ENCODE data around the gene PTGES3.
"Not testable (repeated sequence)": the region's sequence is repeated elsewhere in the genome, so short reads cannot be mapped to it uniquely, and the experiment has no call there.

PTGES3 gene

DNA sequence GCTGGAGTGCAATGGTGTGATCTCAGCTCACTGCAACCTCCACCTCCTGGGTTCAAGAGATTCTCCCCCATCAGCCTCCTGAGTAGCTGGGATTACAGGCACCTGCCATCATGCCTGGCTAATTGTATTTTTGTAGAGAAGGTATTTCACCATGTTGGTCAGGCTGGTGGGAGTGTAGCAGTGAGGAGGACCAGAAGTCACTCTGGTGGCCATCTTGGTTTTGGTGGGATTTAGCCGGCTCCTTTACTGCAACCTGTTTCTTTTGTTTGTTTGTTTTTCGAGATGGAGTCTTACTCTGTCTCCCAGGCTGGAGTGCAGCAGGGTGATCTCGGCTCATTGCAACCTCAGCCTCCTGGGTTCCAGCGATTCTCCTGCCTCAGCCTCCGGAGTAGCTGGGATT is 16.4 kb upstream of the PTGES3 start:
- not testable (repeated sequence) for DNase-seq

DNA sequence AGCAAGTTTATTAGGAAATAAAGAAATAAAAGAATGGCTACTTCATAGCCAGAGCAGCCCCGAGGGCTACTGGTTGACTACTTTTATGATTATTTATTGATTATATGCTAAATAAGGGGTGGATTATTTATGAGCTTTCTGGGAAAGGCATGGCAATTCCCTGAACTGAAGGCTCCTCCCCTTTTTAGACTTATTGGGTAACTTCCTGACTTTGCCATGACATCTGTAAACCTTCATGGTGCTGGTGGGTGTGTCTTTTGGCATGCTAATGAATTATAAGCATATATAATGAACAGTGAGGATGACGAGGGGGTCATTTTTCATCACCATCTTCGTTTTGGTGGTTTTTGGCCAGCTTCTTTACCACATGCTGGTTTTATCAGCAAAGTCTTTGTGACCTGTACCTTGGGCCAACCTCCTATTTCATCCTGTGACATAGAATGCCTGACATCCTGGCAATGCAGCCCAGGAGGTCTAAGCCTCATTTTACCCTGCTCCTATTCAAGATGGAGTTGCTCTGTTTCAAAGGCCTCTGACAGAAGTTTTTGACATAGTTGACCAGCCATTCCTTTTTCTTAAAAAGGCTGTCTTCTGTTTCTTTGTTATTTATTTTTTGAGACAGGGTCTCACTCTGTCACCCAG is 11.1 kb upstream of the PTGES3 start:
- no peak for DNase-seq

DNA sequence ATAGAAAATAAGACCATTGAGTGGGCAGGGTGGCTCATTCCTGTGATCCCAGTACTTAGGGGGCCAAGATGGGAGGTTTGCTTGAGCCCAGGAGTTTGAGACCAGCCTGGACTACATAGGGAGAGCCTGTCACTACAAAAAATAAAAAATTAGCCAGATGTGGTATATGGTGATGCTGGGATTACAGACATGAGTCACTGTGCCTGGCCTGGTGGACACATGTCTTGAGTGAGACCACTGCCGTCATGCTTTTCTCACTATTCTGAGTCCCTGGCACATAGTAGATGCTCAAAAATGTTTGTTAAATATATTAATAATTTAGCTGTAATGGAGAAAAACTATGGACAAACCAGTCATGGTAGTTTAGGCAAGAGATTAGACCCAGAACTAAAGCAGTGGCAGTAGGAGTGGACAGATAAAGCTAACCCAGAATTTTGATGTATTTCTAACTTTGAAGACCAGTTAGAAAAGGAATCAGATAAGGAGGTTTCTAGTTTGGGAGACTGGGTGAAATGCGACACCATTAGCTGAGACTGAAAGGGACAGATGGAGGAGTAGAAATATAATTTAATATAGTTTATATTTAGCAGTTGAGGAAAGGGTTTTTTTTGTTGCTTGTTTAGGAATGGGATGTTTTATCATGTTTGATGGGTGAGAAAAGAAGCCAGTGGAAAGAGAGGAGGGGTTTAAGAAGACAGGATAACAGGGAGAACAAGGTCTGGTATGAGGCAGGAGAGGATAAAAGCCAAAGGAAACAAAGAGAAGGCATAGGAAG is 7.4 kb upstream of the PTGES3 start:
- peak; percentile 49 for DNase-seq

DNA sequence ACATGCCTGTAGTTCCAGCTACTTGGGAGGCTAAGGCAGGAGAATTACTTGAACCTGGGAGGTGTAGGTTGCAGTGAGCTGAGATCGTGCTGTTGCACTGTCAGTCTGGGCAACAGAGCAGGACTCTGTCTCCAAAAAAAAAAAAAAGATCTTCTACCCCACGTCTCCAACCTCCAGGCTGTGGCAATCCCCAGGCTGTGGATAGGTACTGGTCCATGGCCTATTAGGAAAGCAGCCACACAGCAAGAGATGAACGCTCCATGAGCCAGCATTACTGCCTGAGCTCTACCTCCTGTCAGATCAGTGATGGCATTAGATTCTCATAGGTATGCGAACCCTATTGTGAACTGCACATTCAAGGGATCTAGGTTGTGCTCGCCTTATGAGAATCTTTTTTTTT is 6.1 kb upstream of the PTGES3 start:
- DNase-seq: no peak

DNA sequence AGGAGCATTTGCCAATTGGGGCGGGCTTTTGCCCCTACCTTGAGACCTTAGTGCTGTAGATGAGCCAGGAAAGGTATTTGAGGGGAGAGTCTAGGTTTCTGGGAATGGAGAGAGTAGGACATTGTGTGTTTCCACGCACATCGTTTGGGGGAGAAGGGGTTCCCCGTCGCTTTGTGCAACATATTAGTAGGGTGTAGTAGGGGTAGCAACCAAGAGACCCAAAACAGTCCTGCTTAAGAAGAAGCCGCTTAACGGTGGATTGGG is 694 bp upstream of the PTGES3 start:
- no peak for DNase-seq

DNA sequence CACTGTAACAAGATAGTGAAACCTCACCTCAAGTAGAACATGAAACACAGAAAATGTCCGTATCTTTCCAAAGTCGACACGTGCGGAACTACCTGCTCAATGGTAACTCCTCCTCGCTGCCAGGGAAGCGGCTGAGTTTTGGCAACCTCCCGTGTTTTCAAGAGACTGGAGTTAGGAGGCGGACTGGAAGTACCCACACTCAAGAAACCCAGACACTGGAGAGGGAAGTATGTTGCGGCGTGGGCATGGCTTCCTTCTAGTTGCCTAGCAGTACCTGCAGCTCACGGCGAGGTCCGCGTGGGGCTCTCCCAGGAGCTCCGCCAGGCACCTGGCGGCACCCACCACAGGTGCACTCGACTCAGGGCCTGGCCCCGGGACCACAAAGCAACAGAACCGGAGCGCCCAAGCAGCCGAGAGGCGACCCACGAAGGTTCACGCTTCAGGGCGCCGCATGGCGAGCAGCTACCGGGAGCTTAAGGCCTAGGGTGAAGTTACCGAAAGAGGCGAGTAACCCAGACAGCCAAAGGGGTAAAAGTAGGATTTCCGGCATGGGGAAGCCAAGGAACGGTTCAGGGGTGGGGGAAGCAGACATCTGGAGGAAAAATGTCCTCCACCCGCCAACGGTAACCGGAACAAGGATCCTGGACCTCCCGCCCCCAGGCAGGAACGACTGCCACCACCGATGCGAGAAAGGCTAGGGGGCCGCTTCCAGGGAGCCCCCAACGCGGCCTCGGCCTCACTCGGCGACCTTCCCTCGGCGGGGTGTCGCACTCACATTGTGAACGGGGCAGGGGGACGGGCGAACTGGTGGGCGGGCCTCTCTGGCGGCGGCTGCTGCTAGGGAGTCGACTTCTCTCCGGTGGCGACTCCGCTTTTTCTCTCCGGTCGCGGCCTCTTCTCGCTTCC is 608 bp downstream of the PTGES3 start:
- DNase-seq: peak; percentile 63

DNA sequence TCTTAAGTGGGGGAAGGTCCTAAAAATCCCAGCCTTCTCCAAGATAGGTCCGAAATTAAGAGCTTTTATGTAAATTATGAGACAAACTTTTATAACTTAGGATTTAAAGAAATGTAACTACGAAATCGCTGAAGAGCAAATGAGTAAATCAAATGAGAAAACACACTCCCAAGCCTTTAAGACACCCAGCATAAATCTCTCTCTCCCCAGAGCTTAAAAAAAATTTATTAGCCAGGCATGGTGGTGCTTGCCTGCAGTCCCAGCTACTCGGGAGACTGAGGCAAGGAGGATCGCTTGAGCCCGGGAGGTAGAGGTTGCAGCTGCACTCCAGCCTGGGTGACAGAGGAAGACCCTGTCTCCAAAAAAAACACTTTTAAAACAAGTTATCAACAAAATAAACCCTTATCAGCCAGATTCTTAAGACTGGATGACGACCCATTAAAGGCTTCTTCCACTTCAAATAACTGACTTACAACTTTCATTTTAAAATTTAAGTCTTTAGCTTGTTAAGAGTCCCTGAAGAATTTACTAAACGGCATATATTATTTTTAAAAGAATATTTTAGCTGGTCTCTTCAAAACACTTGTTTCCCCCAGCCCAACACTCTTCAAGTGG is 3.2 kb downstream of the PTGES3 start:
- DNase-seq: no peak

DNA sequence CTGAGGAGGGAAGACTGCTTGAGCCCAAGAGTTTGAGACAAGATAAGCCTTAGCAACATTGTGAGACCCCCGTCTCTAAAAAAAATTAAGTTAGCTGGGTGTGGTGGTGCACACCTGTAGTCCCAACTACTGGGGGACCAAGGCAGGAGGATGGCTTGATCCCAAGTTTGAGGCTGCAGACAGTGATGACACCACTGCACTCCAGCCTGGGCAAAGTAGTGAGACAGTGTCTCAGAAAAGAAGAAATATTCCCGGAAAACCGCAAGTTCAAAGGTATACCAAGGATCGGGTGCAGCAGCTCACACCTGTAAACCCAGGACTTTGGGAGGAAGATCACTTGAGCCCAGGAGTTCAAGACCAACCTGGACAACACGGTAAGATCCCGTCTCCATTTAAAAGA is 5.8 kb downstream of the PTGES3 start:
- no peak for DNase-seq

DNA sequence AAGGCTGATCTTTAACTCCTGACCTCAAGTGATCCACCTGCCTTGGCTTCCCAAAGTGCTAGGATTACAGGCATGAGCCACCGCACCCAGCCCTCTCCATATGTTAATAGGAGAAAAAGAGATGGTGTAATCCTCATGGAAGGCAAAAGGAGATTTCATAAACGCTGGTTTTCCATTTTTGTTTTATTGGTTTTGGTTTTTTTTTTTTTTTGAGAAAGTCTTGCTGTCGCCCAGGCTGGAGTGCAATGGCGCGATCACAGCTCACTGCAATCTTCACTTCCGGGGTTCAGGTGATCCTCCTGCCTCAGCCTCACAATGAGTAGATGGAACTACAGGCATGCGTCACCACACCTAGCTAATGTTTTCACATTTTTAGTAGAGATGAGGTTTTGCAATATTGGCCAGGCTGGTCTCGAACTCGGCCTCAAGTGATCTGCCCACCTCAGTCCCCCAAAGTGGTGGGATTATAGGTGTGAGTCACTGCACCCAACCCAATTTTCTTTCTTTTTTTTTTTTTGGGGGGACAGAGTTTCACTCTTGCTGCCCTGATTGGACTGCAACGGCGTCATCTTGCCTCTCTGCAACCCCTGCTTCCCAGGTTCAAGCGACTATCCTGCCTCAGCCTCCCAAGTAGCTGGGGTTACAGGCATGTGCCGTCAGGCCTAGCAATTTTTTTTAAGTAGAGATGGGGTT is 8.1 kb downstream of the PTGES3 start:
- no peak for DNase-seq

DNA sequence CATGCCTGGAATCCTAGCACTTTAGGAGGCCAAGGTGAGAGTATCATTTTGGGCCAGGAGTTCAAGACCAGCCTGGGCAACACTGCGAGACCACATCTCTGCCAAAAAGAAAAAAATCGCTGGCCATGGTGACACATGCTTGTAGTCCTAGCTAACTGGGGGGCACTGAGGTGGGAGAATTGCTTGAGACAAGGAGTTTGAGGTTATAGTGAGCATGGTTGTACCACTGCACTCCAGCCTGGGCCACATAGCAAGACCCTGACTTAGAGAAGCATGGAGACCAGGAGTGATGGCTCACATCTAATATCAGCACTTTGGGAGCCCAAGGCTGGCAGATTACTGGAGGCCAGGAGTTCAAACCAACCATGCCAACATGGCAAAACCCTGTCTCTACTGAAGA is 9.2 kb downstream of the PTGES3 start:
- DNase-seq: no peak

DNA sequence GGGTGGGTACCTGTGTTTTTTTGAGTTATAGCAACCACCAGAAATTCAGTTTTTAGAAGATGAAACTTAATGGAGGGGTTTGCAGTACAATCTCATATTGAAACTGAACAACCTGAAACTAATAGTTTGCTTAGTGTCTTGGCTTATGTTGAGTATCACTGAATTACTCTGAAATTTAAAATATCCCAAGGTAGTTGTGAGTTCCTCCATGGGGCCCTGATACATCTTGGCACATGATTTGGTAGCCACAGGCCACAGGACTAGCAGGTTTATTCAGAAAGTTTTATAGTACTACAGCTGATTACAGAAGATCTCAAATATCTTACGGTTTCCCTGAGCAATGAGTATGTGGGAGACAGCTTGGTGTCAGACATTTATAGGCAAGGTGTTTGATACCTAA is 10.4 kb downstream of the PTGES3 start:
- no peak for DNase-seq

DNA sequence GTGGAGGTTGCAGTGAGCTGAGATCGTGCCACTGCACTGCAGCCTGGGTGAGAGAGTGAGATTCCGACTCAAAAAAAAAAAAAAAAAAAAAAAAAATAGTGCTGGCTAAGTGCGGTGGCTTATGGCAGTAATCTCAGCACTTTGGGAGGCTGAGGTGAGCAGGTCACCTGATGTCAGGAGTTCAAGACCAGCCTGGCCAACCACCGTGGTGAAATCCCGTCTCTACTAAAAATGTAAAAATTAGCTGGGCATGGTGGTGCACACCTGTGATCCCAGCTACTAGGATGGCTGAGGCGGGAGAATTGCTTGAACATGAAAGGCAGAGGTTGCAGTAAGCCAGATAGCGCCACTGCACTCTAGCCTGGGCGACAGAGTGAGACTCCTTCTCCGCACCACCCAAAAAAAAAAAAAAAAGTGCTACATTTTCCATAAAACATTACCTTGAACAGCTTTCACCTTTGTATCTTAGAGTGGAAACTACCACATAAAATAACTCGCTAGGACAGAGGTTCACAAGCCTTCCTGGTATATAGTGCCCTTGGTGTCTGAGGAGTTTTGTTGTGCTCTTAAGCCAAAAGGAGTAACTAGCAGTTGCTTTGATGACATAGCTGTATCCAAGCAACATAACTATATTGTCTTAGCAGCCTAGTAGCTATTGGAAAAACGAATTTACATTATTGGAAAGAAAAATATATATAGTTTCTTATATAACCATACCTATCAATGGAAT is 11.1 kb downstream of the PTGES3 start:
- DNase-seq: no peak

DNA sequence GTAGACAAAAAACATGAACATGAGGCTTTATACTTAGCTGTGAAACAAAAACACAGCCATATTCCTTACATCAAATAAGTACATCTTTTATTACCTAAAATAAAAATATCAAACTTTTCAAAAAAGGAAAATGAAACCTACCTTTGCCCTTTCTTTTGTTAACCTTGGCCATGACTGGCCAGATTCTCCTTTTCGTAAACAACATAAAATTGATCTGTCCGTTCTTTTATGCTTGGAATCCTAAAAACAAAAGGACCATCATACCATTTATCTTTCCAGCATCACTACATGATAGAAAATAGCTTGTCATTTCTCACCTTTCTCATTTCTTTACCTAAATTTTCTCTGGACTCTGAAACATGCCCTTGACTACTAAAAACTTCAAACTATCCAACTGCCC is 16.5 kb downstream of the PTGES3 start:
- DNase-seq: no peak

DNA sequence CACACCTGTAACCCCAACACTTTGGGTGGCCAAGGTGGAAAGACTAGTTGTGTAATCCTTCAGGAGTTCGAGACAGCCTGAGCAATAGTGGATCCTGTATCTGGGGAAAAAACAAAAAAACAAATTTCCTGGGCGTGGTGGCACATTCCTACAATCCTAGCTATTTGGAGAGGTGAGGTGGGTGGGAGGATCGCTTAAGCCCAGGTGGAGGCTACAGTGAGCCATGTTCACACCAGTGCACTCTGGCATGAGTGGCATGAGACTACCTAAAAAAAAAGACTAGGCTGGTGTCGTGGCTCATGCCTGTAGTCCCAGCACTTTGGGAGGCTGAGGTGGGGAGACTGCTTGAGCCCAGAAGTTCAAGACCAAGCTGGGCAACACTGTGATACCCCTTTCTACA is 17.2 kb downstream of the PTGES3 start:
- no peak for DNase-seq

DNA sequence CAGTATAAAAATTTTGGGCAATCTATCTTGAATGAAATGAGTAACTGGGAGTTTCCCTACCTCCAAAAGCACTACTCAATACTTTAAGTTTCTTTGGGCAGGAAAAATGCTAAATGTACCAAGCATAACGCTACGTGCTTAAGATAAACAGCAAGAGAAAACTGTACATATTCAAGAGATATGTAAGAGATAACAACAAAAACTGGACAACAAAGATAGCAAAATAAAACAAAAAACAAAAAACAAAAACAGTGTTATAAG is 20.0 kb downstream of the PTGES3 start:
- DNase-seq: no peak

DNA sequence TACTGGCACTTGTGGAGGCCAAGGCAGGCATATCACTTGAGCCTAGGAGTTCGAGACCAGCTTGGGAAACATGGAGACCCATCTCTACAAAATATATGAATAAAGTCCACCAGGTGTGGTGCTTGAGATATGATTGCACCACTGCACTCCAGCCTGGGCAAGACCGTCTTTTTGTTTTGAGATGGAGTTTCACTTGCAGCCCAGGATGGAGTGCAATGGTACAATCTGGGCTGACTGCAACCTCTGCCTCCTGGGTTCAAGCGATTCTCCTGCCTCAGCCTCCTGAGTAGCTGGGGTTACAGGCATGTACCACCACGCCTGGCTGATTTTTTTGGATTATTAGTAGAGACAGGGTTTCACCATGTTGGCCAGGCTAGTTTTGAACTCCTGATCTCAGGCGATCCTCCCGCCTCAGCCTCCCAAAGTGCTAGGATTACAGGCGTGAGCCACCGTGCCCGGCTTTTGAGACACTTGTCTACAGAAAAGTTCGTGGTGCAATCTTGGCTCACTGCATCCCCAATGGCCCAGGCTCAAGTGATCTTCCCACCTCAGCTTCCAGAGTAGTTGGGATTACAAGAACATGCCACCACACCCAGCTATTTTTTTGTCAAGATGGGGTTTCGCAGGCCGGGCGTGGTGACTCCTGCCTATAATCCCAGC is 26.0 kb downstream of the PTGES3 start:
- DNase-seq: no peak

DNA sequence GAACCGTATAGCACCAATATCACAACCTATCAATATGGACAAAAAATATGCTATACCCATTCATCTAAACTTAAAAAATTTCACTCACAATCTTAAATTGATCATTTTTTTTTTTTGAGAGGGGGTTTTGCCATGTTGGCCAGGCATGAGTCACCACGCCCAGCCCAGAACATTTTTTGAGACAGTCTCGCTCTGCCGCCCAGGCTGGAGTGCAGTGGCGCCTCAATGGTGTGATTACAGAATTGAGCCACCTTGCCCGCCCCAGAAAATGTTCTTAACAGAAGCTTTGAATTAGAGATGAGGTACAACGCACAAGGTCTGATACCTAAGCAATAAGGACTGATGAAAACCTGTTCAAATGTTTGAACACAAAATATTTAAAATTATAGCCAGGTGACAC is 26.5 kb downstream of the PTGES3 start:
- DNase-seq: no peak

DNA sequence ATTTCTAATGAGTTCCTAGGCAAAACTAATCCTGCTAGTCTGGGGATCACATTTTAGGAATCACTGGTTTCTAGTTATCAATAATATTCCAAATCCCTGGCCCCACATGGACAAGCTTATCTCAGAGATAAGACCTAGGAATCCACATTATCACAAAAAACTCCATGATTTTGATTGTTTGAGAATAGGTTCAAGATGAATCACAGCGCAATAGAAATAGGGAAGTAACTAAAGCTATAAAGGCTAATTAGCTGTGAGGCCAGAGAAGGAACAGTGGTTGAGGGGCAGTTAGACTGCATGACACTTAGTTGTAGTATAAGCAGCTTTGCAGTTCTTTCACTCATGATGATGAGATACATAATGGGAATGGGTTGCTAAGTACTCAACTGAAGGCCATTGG is 29.2 kb downstream of the PTGES3 start:
- no peak for DNase-seq

DNA sequence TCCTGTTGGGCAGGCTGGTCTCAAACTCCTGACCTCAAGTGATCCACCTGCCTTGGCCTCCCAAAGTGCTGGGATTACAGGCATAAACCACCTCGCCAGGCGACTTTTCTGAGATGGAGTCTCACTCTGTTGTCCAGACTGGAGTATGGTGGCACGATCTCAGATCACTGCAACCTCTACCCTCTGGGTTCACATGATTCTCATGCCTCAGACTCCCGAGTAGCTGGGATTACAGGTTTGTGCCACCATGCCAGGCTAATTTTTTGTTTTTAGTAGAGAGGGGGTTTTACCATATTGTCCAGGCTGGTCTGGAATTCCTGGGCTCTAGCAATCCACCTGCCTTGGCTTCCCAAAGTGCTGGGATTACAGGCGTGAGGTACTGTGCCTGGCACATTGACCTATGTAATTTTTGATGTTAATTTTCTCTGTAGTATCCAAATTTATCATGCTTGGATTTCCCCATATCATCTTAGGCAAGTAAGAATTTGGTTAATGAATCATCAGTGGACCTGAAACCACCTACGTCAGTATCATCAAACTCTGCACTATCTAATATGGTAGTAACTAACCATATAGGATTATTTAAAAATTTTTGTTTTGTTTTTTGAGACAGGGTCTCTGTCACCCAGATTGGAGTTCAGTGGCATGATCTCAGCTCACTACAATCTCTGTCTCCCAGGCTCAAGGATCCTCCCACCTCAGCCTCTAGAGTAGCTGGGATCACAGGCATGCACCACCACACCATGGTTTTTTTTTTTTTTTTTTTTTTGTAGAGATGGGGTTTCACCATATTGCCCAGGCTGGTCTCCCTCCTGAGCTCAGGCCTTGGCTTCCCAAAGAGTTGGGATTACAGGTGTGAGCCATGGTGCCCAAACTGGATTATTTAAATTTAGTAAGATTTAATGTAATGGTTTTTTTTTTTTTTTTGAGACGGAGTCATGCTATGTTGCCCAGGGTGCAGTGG is 30.4 kb downstream of the PTGES3 start:
- DNase-seq: no peak

DNA sequence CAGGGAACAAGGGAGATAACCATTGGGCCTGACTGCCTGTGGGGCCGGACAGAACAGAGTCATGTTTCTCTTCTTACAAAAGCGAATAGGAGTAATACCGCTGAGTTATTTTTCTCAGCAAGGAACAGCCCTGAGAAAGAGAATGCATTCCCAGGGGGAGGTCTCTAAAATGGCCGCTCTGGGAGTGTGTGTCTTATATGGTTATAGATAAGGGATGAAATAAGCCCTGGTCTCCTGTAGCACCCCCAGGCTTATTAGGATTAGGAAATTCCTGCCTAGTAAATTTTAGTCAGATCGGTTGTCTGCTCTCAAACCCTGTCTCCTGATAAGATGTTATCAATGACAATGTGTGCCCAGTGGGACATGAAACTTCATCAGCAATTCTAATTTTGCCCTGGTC is 34.3 kb downstream of the PTGES3 start:
- DNase-seq: not testable (repeated sequence)

DNA sequence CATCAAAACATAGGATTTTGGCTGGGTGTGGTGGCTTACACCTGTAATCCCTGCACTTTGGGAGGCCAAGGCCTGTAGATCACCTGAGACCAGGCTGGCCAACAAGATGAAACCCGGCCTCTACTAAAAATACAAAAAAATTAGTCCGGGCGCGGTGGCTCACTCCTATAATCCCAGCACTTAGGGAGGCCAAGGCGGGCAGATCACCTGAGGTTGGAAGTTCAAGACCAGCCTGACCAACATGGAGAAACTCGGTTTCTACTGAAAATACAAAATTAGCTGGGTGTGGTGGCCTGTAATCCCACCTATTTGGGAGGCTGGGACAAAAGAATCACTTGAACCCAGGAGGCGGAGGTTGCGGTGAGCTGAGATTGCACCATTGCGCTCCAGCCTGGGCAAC is 40.1 kb downstream of the PTGES3 start:
- DNase-seq: not testable (repeated sequence)
